ENCODE measurements around the gene CEP112.
"Not testable (repeated sequence)": the region's sequence is repeated elsewhere in the genome, so short reads cannot be mapped to it uniquely, and the experiment has no call there.

CEP112 gene

GRCh38 chr17:65830356-65830755 is 361.6 kb downstream of the CEP112 start:
- no peak overlapping the region for H3K9ac ChIP-seq (ENCODE audit: low read depth, low read length)
- no peak overlapping the region for H3K27ac ChIP-seq (ENCODE audit: low read depth, low read length)
- H3K36me3 ChIP-seq (ENCODE audit: control insufficient read depth, insufficient read depth, low read length), result no peaks in the 10 kb centered on the region
- no peaks in the 10 kb centered on the region; the same call in 1 of the 2 replicates for H3K4me1 ChIP-seq (ENCODE audit: control insufficient read depth, insufficient read depth, low read length)
- H3K27me3 ChIP-seq (ENCODE audit: control insufficient read depth, insufficient read depth, low read length), result no peaks in the 10 kb centered on the region
- no peak overlapping the region for H3K4me3 ChIP-seq (ENCODE audit: low read depth, low read length)
- peaks cover 12% of the 10 kb centered on the region; the same call in 1 of the 2 replicates for H3K9me3 ChIP-seq (ENCODE audit: control insufficient read depth, insufficient read depth, low read length)

- not testable (repeated sequence) for H3K27me3 ChIP-seq (ENCODE audit: control insufficient read depth, insufficient read depth, low read length); H3K36me3 ChIP-seq (ENCODE audit: control insufficient read depth, insufficient read depth, low read length); H3K9me3 ChIP-seq (ENCODE audit: control insufficient read depth, insufficient read depth, low read length); H3K4me1 ChIP-seq (ENCODE audit: control insufficient read depth, insufficient read depth, low read length); H3K27ac ChIP-seq (ENCODE audit: low read depth, low read length); H3K9ac ChIP-seq (ENCODE audit: low read depth, low read length); H3K4me3 ChIP-seq (ENCODE audit: low read depth, low read length)
These were observed 365.4 kb downstream of the CEP112 start for GRCh38 chr17:65826577-65826976.

- no peaks in the 10 kb centered on the region for H3K36me3 ChIP-seq (ENCODE audit: control insufficient read depth, insufficient read depth, low read length)
- no peaks in the 10 kb centered on the region; the same call in 1 of the 2 replicates for H3K4me1 ChIP-seq (ENCODE audit: control insufficient read depth, insufficient read depth, low read length)
- no peaks in the 10 kb centered on the region for H3K27me3 ChIP-seq (ENCODE audit: control insufficient read depth, insufficient read depth, low read length)
- H3K9ac ChIP-seq (ENCODE audit: low read depth, low read length), result no peak overlapping the region
- H3K9me3 ChIP-seq (ENCODE audit: control insufficient read depth, insufficient read depth, low read length), result no peaks in the 10 kb centered on the region
- no peak overlapping the region for H3K4me3 ChIP-seq (ENCODE audit: low read depth, low read length)
- H3K27ac ChIP-seq (ENCODE audit: low read depth, low read length), result no peak overlapping the region
These were observed 367.0 kb downstream of the CEP112 start for GRCh38 chr17:65824901-65825300.

- no peaks in the 10 kb centered on the region for H3K36me3 ChIP-seq (ENCODE audit: control insufficient read depth, insufficient read depth, low read length)
- H3K9me3 ChIP-seq (ENCODE audit: control insufficient read depth, insufficient read depth, low read length), result no peaks in the 10 kb centered on the region
These were observed 368.2 kb downstream of the CEP112 start for GRCh38 chr17:65823713-65824112.

GRCh38 chr17:65820811-65821210 is 371.1 kb downstream of the CEP112 start:
- Histone ChIP-seq H3K9me3 (ENCODE audit: control insufficient read depth, insufficient read depth, low read length) (no peaks in the 10 kb centered on the region), H3K36me3 (ENCODE audit: control insufficient read depth, insufficient read depth, low read length) (no peaks in the 10 kb centered on the region), H3K4me3 (ENCODE audit: low read depth, low read length) (no peak overlapping the region), H3K27me3 (ENCODE audit: control insufficient read depth, insufficient read depth, low read length) (no peaks in the 10 kb centered on the region), H3K4me1 (ENCODE audit: control insufficient read depth, insufficient read depth, low read length) (no peaks in the 10 kb centered on the region), H3K27ac (ENCODE audit: low read depth, low read length) (no peak overlapping the region), H3K9ac (ENCODE audit: low read depth, low read length) (no peak overlapping the region)

More at GRCh38 chr17:65823713-65824112, 368.2 kb downstream of the CEP112 start:
- no peak overlapping the region for H3K9ac ChIP-seq (ENCODE audit: low read depth, low read length)
- no peaks in the 10 kb centered on the region for H3K27me3 ChIP-seq (ENCODE audit: control insufficient read depth, insufficient read depth, low read length)
- no peak overlapping the region for H3K4me3 ChIP-seq (ENCODE audit: low read depth, low read length)
- no peaks in the 10 kb centered on the region for H3K4me1 ChIP-seq (ENCODE audit: control insufficient read depth, insufficient read depth, low read length)
- H3K27ac ChIP-seq (ENCODE audit: low read depth, low read length), result no peak overlapping the region

- no peak overlapping the region for H3K9ac ChIP-seq (ENCODE audit: low read depth, low read length)
- H3K4me1 ChIP-seq (ENCODE audit: control insufficient read depth, insufficient read depth, low read length), result no peaks in the 10 kb centered on the region
- H3K4me3 ChIP-seq (ENCODE audit: low read depth, low read length), result no peak overlapping the region
- H3K27ac ChIP-seq (ENCODE audit: low read depth, low read length), result no peak overlapping the region
- no peaks in the 10 kb centered on the region for H3K27me3 ChIP-seq (ENCODE audit: control insufficient read depth, insufficient read depth, low read length)
- H3K9me3 ChIP-seq (ENCODE audit: control insufficient read depth, insufficient read depth, low read length), result no peaks in the 10 kb centered on the region
- H3K36me3 ChIP-seq (ENCODE audit: control insufficient read depth, insufficient read depth, low read length), result no peaks in the 10 kb centered on the region
These were observed 371.6 kb downstream of the CEP112 start for GRCh38 chr17:65820306-65820705.

- Histone ChIP-seq H3K4me3 (ENCODE audit: low read depth, low read length) (no peak overlapping the region), H3K9me3 (ENCODE audit: control insufficient read depth, insufficient read depth, low read length) (no peaks in the 10 kb centered on the region), H3K9ac (ENCODE audit: low read depth, low read length) (no peak overlapping the region), H3K4me1 (ENCODE audit: control insufficient read depth, insufficient read depth, low read length) (no peaks in the 10 kb centered on the region), H3K27ac (ENCODE audit: low read depth, low read length) (no peak overlapping the region), H3K36me3 (ENCODE audit: control insufficient read depth, insufficient read depth, low read length) (no peaks in the 10 kb centered on the region), H3K27me3 (ENCODE audit: control insufficient read depth, insufficient read depth, low read length) (no peaks in the 10 kb centered on the region)
These were observed 372.1 kb downstream of the CEP112 start for GRCh38 chr17:65819810-65820209.

- Histone ChIP-seq H3K4me3 (ENCODE audit: low read depth, low read length) (no peak overlapping the region), H3K27ac (ENCODE audit: low read depth, low read length) (no peak overlapping the region), H3K9ac (ENCODE audit: low read depth, low read length) (no peak overlapping the region), H3K9me3 (ENCODE audit: control insufficient read depth, insufficient read depth, low read length) (no peaks in the 10 kb centered on the region), H3K4me1 (ENCODE audit: control insufficient read depth, insufficient read depth, low read length) (no peaks in the 10 kb centered on the region), H3K27me3 (ENCODE audit: control insufficient read depth, insufficient read depth, low read length) (no peaks in the 10 kb centered on the region), H3K36me3 (ENCODE audit: control insufficient read depth, insufficient read depth, low read length) (no peaks in the 10 kb centered on the region)
These were observed 374.0 kb downstream of the CEP112 start for GRCh38 chr17:65817951-65818350.

GRCh38 chr17:65814418-65814817 is 377.5 kb downstream of the CEP112 start:
- no peak overlapping the region for H3K27ac ChIP-seq (ENCODE audit: low read depth, low read length)
- H3K4me3 ChIP-seq (ENCODE audit: low read depth, low read length), result no peak overlapping the region
- H3K36me3 ChIP-seq (ENCODE audit: control insufficient read depth, insufficient read depth, low read length), result no peaks in the 10 kb centered on the region
- H3K4me1 ChIP-seq (ENCODE audit: control insufficient read depth, insufficient read depth, low read length), result no peaks in the 10 kb centered on the region
- no peaks in the 10 kb centered on the region for H3K27me3 ChIP-seq (ENCODE audit: control insufficient read depth, insufficient read depth, low read length)
- H3K9ac ChIP-seq (ENCODE audit: low read depth, low read length), result no peak overlapping the region
- H3K9me3 ChIP-seq (ENCODE audit: control insufficient read depth, insufficient read depth, low read length), result no peaks in the 10 kb centered on the region

- Histone ChIP-seq H3K9ac (ENCODE audit: low read depth, low read length) (no peak overlapping the region), H3K27ac (ENCODE audit: low read depth, low read length) (no peak overlapping the region), H3K4me1 (ENCODE audit: control insufficient read depth, insufficient read depth, low read length) (no peaks in the 10 kb centered on the region), H3K36me3 (ENCODE audit: control insufficient read depth, insufficient read depth, low read length) (no peaks in the 10 kb centered on the region), H3K4me3 (ENCODE audit: low read depth, low read length) (no peak overlapping the region), H3K27me3 (ENCODE audit: control insufficient read depth, insufficient read depth, low read length) (no peaks in the 10 kb centered on the region), H3K9me3 (ENCODE audit: control insufficient read depth, insufficient read depth, low read length) (peaks cover 6% of the 10 kb centered on the region; the same call in 1 of the 2 replicates)
These were observed 378.6 kb downstream of the CEP112 start for GRCh38 chr17:65813306-65813705.

- no peaks in the 10 kb centered on the region for H3K4me1 ChIP-seq (ENCODE audit: control insufficient read depth, insufficient read depth, low read length)
- no peak overlapping the region for H3K27ac ChIP-seq (ENCODE audit: low read depth, low read length)
- H3K27me3 ChIP-seq (ENCODE audit: control insufficient read depth, insufficient read depth, low read length), result no peaks in the 10 kb centered on the region
- peaks cover 21% of the 10 kb centered on the region for H3K9me3 ChIP-seq (ENCODE audit: control insufficient read depth, insufficient read depth, low read length)
- no peaks in the 10 kb centered on the region for H3K36me3 ChIP-seq (ENCODE audit: control insufficient read depth, insufficient read depth, low read length)
- H3K4me3 ChIP-seq (ENCODE audit: low read depth, low read length), result no peak overlapping the region
- H3K9ac ChIP-seq (ENCODE audit: low read depth, low read length), result no peak overlapping the region
These were observed 380.9 kb downstream of the CEP112 start for GRCh38 chr17:65811043-65811442.

- Histone ChIP-seq H3K4me3 (ENCODE audit: low read depth, low read length) (no peak overlapping the region), H3K27ac (ENCODE audit: low read depth, low read length) (no peak overlapping the region), H3K36me3 (ENCODE audit: control insufficient read depth, insufficient read depth, low read length) (no peaks in the 10 kb centered on the region), H3K9me3 (ENCODE audit: control insufficient read depth, insufficient read depth, low read length) (peaks cover 21% of the 10 kb centered on the region), H3K27me3 (ENCODE audit: control insufficient read depth, insufficient read depth, low read length) (no peaks in the 10 kb centered on the region), H3K4me1 (ENCODE audit: control insufficient read depth, insufficient read depth, low read length) (no peaks in the 10 kb centered on the region), H3K9ac (ENCODE audit: low read depth, low read length) (no peak overlapping the region)
These were observed 382.6 kb downstream of the CEP112 start for GRCh38 chr17:65809366-65809765.

Measured in HUES48 (cell line).